ENCODE data around the gene RPS19BP1. TPM values are rescaled to one million over a fixed set of nuclear protein-coding genes. Genes with fewer than 3 reads are reported as not detected.
"Not testable (repeated sequence)": the region's sequence is repeated elsewhere in the genome, so short reads cannot be mapped to it uniquely, and the experiment has no call there.

Gene RPS19BP1
- total and polyA plus RNA-seq, 2 experiments from 2014 or later = 84.0 to 117 TPM

- Histone ChIP-seq H3K27me3 (no peaks in the 10 kb centered on the region), H4K20me1 (ENCODE audit: insufficient read depth, poor library complexity, severe bottlenecking) (peaks cover 83% of the 10 kb centered on the region), H3K4me2 (peak overlapping the region; percentile 99), H3K27ac (peak overlapping the region; percentile 23), H2AFZ (no peak overlapping the region), H3K36me3 (replicated peaks; ENCODE audit: insufficient read depth, low read depth) (peaks cover 9% of the 10 kb centered on the region), H3K4me1 (ENCODE audit: insufficient read depth) (peaks cover 36% of the 10 kb centered on the region), H3K4me3 (no peak overlapping the region), H3K9me2 (replicated peaks; ENCODE audit: insufficient read depth) (no peaks in the 10 kb centered on the region), H3K79me2 (peaks cover 62% of the 10 kb centered on the region), H3K9me3 (ENCODE audit: low read depth) (no peaks in the 10 kb centered on the region)
- 84% methylated on average over 10 of the region's 10 CpGs for WGBS (ENCODE audit: low lambda C conversion rate, missing lambda C conversion rate)
- DNase-seq (ENCODE audit: low spot score) = no peak
- no peak for TF ChIP-seq CTCF (IDR thresholded peaks at IDR 0.05; ENCODE audit: poor library complexity)
- TF ChIP-seq EZH2phosphoT487 (IDR thresholded peaks at IDR 0.05; ENCODE audit: low read depth, severe bottlenecking, unreplicated experiment) = no peak
- no peak for TF ChIP-seq EZH2 (IDR thresholded peaks at IDR 0.05; ENCODE audit: borderline replicate concordance)
These were observed 7.5 kb downstream of the RPS19BP1 start for GRCh38 chr22:39524753-39525657.

- Histone ChIP-seq H3K27me3 (no peaks in the 10 kb centered on the region), H3K4me2 (peak overlapping the region; percentile 99), H3K79me2 (peaks cover 55% of the 10 kb centered on the region), H3K9me2 (replicated peaks; ENCODE audit: insufficient read depth) (no peaks in the 10 kb centered on the region), H3K9me3 (ENCODE audit: low read depth) (no peaks in the 10 kb centered on the region), H3K4me3 (no peak overlapping the region), H4K20me1 (ENCODE audit: insufficient read depth, poor library complexity, severe bottlenecking) (peaks cover 83% of the 10 kb centered on the region), H3K36me3 (replicated peaks; ENCODE audit: insufficient read depth, low read depth) (peaks cover 9% of the 10 kb centered on the region), H3K4me1 (ENCODE audit: insufficient read depth) (peaks cover 32% of the 10 kb centered on the region), H2AFZ (no peak overlapping the region), H3K27ac (peak overlapping the region; percentile 23)
- DNase-seq (ENCODE audit: low spot score) = no peak
- 81% methylated on average over 13 of the region's 13 CpGs for whole genome bisulfite sequencing (ENCODE audit: low lambda C conversion rate, missing lambda C conversion rate)
- TF ChIP-seq EZH2 (IDR thresholded peaks at IDR 0.05; ENCODE audit: borderline replicate concordance) = no peak
- no peak for TF ChIP-seq CTCF (IDR thresholded peaks at IDR 0.05; ENCODE audit: poor library complexity)
- TF ChIP-seq EZH2phosphoT487 (IDR thresholded peaks at IDR 0.05; ENCODE audit: low read depth, severe bottlenecking, unreplicated experiment) = no peak
These were observed 8.3 kb downstream of the RPS19BP1 start for GRCh38 chr22:39524089-39524752.

GRCh38 chr22:39522567-39523300, 9.8 kb downstream of the RPS19BP1 start:
- H3K4me1 ChIP-seq (ENCODE audit: insufficient read depth) = peaks cover 30% of the 10 kb centered on the region
- H3K9me2 ChIP-seq (replicated peaks; ENCODE audit: insufficient read depth) = no peaks in the 10 kb centered on the region
- peaks cover 57% of the 10 kb centered on the region for H3K79me2 ChIP-seq
- H3K27me3 ChIP-seq = no peaks in the 10 kb centered on the region
- peak overlapping the region; percentile 99 for H3K27ac ChIP-seq
- peaks cover 70% of the 10 kb centered on the region for H4K20me1 ChIP-seq (ENCODE audit: insufficient read depth, poor library complexity, severe bottlenecking)
- peak overlapping the region; percentile 99 for H3K4me2 ChIP-seq
- no peak for TF ChIP-seq EZH2 (IDR thresholded peaks at IDR 0.05; ENCODE audit: borderline replicate concordance)
- TF ChIP-seq CTCF (IDR thresholded peaks at IDR 0.05; ENCODE audit: poor library complexity) = no peak
- TF ChIP-seq EZH2phosphoT487 (IDR thresholded peaks at IDR 0.05; ENCODE audit: low read depth, severe bottlenecking, unreplicated experiment) = no peak
- WGBS (ENCODE audit: low lambda C conversion rate, missing lambda C conversion rate) = 44% methylated on average over 14 of the region's 14 CpGs
- no peak for DNase-seq (ENCODE audit: low spot score)
- peaks cover 9% of the 10 kb centered on the region for H3K36me3 ChIP-seq (replicated peaks; ENCODE audit: insufficient read depth, low read depth)
- peak overlapping the region; percentile 96 for H3K4me3 ChIP-seq
- H2AFZ ChIP-seq = no peak overlapping the region
- H3K9me3 ChIP-seq (ENCODE audit: low read depth) = no peaks in the 10 kb centered on the region

- peaks cover 64% of the 10 kb centered on the region for H3K79me2 ChIP-seq
- H3K9me3 ChIP-seq (ENCODE audit: low read depth) = not testable (repeated sequence)
These were observed 10.5 kb downstream of the RPS19BP1 start for GRCh38 chr22:39522091-39522490.

GRCh38 chr22:39521106-39521885, 11.3 kb downstream of the RPS19BP1 start:
- H3K79me2 ChIP-seq = peaks cover 72% of the 10 kb centered on the region
- WGBS (ENCODE audit: low lambda C conversion rate, missing lambda C conversion rate) = 6% methylated on average over 24 of the region's 28 CpGs
- DNase-seq (ENCODE audit: low spot score); H3K9me2 ChIP-seq (replicated peaks; ENCODE audit: insufficient read depth); H3K9me3 ChIP-seq (ENCODE audit: low read depth); H2AFZ ChIP-seq; H3K27me3 ChIP-seq; H3K36me3 ChIP-seq (replicated peaks; ENCODE audit: insufficient read depth, low read depth): not testable (repeated sequence)
- peaks cover 29% of the 10 kb centered on the region for H3K4me1 ChIP-seq (ENCODE audit: insufficient read depth)
- H3K4me3 ChIP-seq = peak overlapping the region; percentile 96
- H3K4me2 ChIP-seq = peak overlapping the region; percentile 99
- H4K20me1 ChIP-seq (ENCODE audit: insufficient read depth, poor library complexity, severe bottlenecking) = peaks cover 55% of the 10 kb centered on the region
- H3K27ac ChIP-seq = peak overlapping the region; percentile 99

More at GRCh38 chr22:39522091-39522490, 10.5 kb downstream of the RPS19BP1 start:
- H3K9me2 ChIP-seq (replicated peaks; ENCODE audit: insufficient read depth); DNase-seq (ENCODE audit: low spot score); H3K36me3 ChIP-seq (replicated peaks; ENCODE audit: insufficient read depth, low read depth); H3K27me3 ChIP-seq; H2AFZ ChIP-seq: not testable (repeated sequence)
- Histone ChIP-seq H4K20me1 (ENCODE audit: insufficient read depth, poor library complexity, severe bottlenecking) (peaks cover 63% of the 10 kb centered on the region), H3K4me2 (peak overlapping the region; percentile 99), H3K4me3 (peak overlapping the region; percentile 96), H3K27ac (peak overlapping the region; percentile 99), H3K4me1 (ENCODE audit: insufficient read depth) (peaks cover 29% of the 10 kb centered on the region)
- 37% methylated on average over 5 of the region's 5 CpGs for WGBS (ENCODE audit: low lambda C conversion rate, missing lambda C conversion rate)

All from hepatocyte (in vitro differentiated cells).